Cortex of kidney (tissue), 1 donor: Measurements from ENCODE around the gene MYO5B.
"Not testable (repeated sequence)": the region's sequence is repeated elsewhere in the genome, so short reads cannot be mapped to it uniquely, and the experiment has no call there.

Source experiments
- DNase-seq: peaks from one replicate; lab custom pipeline; 2025; lab: John Stamatoyannopoulos, UW

MYO5B gene

GRCh38 chr18:50099725-50100407, 95.1 kb downstream of the MYO5B start:
- no peak for DNase-seq

- no peak for DNase-seq
Observed at GRCh38 chr18:50097702-50098101, 97.2 kb downstream of the MYO5B start.

GRCh38 chr18:50096766-50097435, 98.0 kb downstream of the MYO5B start:
- no peak for DNase-seq

GRCh38 chr18:50094786-50095185, 100.2 kb downstream of the MYO5B start:
- DNase-seq: not testable (repeated sequence)

GRCh38 chr18:50094221-50094773, 100.7 kb downstream of the MYO5B start:
- DNase-seq: no peak

GRCh38 chr18:50093366-50094064, 101.4 kb downstream of the MYO5B start:
- DNase-seq: no peak

GRCh38 chr18:50092245-50092805, 102.6 kb downstream of the MYO5B start:
- DNase-seq: no peak

GRCh38 chr18:50091509-50092244, 103.3 kb downstream of the MYO5B start:
- no peak for DNase-seq

- no peak for DNase-seq
Observed at GRCh38 chr18:50090370-50091312, 104.3 kb downstream of the MYO5B start.

- no peak for DNase-seq
Observed at GRCh38 chr18:50089702-50090101, 105.2 kb downstream of the MYO5B start.

GRCh38 chr18:50083708-50084107, 111.2 kb downstream of the MYO5B start:
- DNase-seq: no peak

- DNase-seq: no peak
Observed at GRCh38 chr18:50080932-50081560, 113.9 kb downstream of the MYO5B start.

- no peak for DNase-seq
Observed at GRCh38 chr18:50080316-50080715, 114.6 kb downstream of the MYO5B start.

GRCh38 chr18:50079571-50080295, 115.2 kb downstream of the MYO5B start:
- DNase-seq: no peak

- DNase-seq: no peak
Observed at GRCh38 chr18:50076277-50076676, 118.7 kb downstream of the MYO5B start.

GRCh38 chr18:50075772-50076171, 119.2 kb downstream of the MYO5B start:
- DNase-seq: no peak

- no peak for DNase-seq
Observed at GRCh38 chr18:50074404-50074803, 120.5 kb downstream of the MYO5B start.

- no peak for DNase-seq
Observed at GRCh38 chr18:50073319-50073718, 121.6 kb downstream of the MYO5B start.

- no peak for DNase-seq
Observed at GRCh38 chr18:50072146-50072545, 122.8 kb downstream of the MYO5B start.
